Psoas muscle (tissue), 8 donors: ENCODE results near the gene GASK1A. TPM values are rescaled to one million over a fixed set of nuclear protein-coding genes. Genes with fewer than 3 reads are reported as not detected.

ENCODE experiments used
- ATAC-seq, 4 donors: fragments of 200-7000 bp; cut with Tn5 transposase; one replicate each; pipeline ENCODE4 v1.9.1; 2020; ENCODE audit warnings: moderate library complexity in 3 of 4, mild to moderate bottlenecking in 2 of 4
- DNase-seq, 2 donors: peaks; one replicate each; pipeline ENCODE4 v3.0.0-alpha.2; 2020
- H3K27ac ChIP-seq: fragments of 200-600 bp; one replicate; pipeline ENCODE4 v1.8.0; 2022
- H3K27me3 ChIP-seq, 3 donors: fragments of 200-600 bp in 1 of 3; one replicate each; pipeline versions ENCODE4 v1.6.1 to v1.8.0; 2013 to 2022; ENCODE audit warnings: low read length in 2 of 3, mild to moderate bottlenecking in 2 of 3, moderate library complexity in 1 of 3; ENCODE audit not compliant: insufficient read depth in 3 of 3
- H3K36me3 ChIP-seq, 2 donors: fragments of 200-600 bp in 1 of 2; one replicate each; pipeline versions ENCODE4 v1.6.1 to v1.8.0; 2013 to 2022; ENCODE audit warnings: low read depth in 1 of 2, mild to moderate bottlenecking in 1 of 2, moderate library complexity in 1 of 2; ENCODE audit not compliant: insufficient read depth in 1 of 2
- H3K4me1 ChIP-seq: fragments of 200-600 bp; one replicate; pipeline ENCODE4 v1.8.0; 2022
- H3K4me3 ChIP-seq: fragments of 200-600 bp; one replicate; pipeline ENCODE4 v1.8.0; 2022; ENCODE audit warnings: mild to moderate bottlenecking
- H3K9me3 ChIP-seq: fragments of 200-600 bp; one replicate; pipeline ENCODE4 v1.8.0; 2022
- CTCF ChIP-seq: fragments of 200-600 bp; IDR thresholded peaks from one replicate; pipeline ENCODE4 v1.8.0; 2022; ENCODE audit warnings: antibody characterized with exemption
- WGBS, 3 donors: extraction: QIAGEN DNeasy Blood & Tissue Kit; methylation state at CpG; one replicate each; pipeline versions ENCODE4 v1.1.6 to v1.1.7; 2013; 5-methylcytosine and 5-hydroxymethylcytosine counted together
- intact Hi-C, 2 donors: fragments of 100-400 bp; cut with DNase I; formaldehyde crosslinking; loops; one replicate each; pipeline versions ENCODE4 v1.11.0 to v1.14.2; 2022
- polyA plus RNA-seq, 3 donors: library from polyadenylated mRNA; stranded (reverse); fragments of 200-250 nt; gene quantifications; one replicate each; pipeline ENCODE4 v1.2.3, GENCODE V29; 2013
- total RNA-seq, 4 donors: library from RNA; stranded (reverse); fragmentation: NEBNext Ultra II Directional in 2 of 4; extraction: Animal tissue kit (Norgen Biotek cat#: 25700) in 2 of 4; gene quantifications; one replicate each; pipeline versions ENCODE4 v1.2.1 to v1.2.4, GENCODE V29; 2021 to 2023
- donor health status: healthy with polysubstance abuse.
- donor health status: DM: no; HTN: no; CAD: no; lungs with moderate emphysema.
- donor health status: Bipolar disorder and iron deficiency.
- donor health status: healthy.
- donor health status: DM: yes; HTN: yes; CAD: no.
- donor health status: DM: no; HTN: no; CAD: no.
- donor health status: DM: no; HTN: no; CAD: no.
- donor health status: DM: yes; HTN: yes; CAD: no.

Gene GASK1A
- total and polyA plus RNA-seq, 7 donors, result 0.40 to 3.7 (median 1.5) TPM

- Histone ChIP-seq H3K4me3 (no peak overlapping the region), H3K4me1 (no peaks in the 10 kb centered on the region)
- DNase-seq, result no peak
Measured at GRCh38 chr3:43010638-43011037, 31.5 kb downstream of the GASK1A start.

GRCh38 chr3:43011638-43012037, 32.5 kb downstream of the GASK1A start:
- intact Hi-C loops, result no loop called here
- H3K27me3 ChIP-seq, result no peaks in the 10 kb centered on the region
- TF ChIP-seq CTCF, result no peak
- H3K4me3 ChIP-seq, result no peak overlapping the region
- no peak for ATAC-seq
- H3K4me1 ChIP-seq, result no peaks in the 10 kb centered on the region
- no peaks in the 10 kb centered on the region for H3K36me3 ChIP-seq
- DNase-seq, result no peak
- H3K9me3 ChIP-seq, result no peaks in the 10 kb centered on the region
- WGBS, 3 donors, result 78 to 86% (median 81%) methylated on average over 3 of the region's 3 CpGs
- no peak overlapping the region for H3K27ac ChIP-seq

More at GRCh38 chr3:43010638-43011037, 31.5 kb downstream of the GASK1A start:
- Histone ChIP-seq H3K36me3 (no peaks in the 10 kb centered on the region), H3K27ac (no peak overlapping the region), H3K27me3 (no peaks in the 10 kb centered on the region), H3K9me3 (no peaks in the 10 kb centered on the region)
- no peak for ATAC-seq
- intact Hi-C loops, result no loop called here
- no peak for TF ChIP-seq CTCF

GRCh38 chr3:43012174-43012573, 33.1 kb downstream of the GASK1A start:
- Histone ChIP-seq H3K27me3 (no peaks in the 10 kb centered on the region), H3K27ac (no peak overlapping the region), H3K4me1 (no peaks in the 10 kb centered on the region), H3K9me3 (no peaks in the 10 kb centered on the region), H3K4me3 (no peak overlapping the region), H3K36me3 (no peaks in the 10 kb centered on the region)
- DNase-seq (no peak), ATAC-seq (no peak)
- TF ChIP-seq CTCF, result no peak
- intact Hi-C loops, result no loop called here

- Histone ChIP-seq H3K9me3 (no peaks in the 10 kb centered on the region), H3K27me3 (no peaks in the 10 kb centered on the region), H3K36me3 (no peaks in the 10 kb centered on the region), H3K4me3 (no peak overlapping the region), H3K27ac (no peak overlapping the region), H3K4me1 (no peaks in the 10 kb centered on the region)
- ATAC-seq, result no peak
- DNase-seq, result no peak
- WGBS, 3 donors, result 74 to 92% (median 90%) methylated on average over 2 of the region's 2 CpGs
- intact Hi-C loops, result no loop called here
- TF ChIP-seq CTCF, result no peak
Measured at GRCh38 chr3:43013256-43013655, 34.1 kb downstream of the GASK1A start.

GRCh38 chr3:43013743-43014155, 34.6 kb downstream of the GASK1A start:
- Histone ChIP-seq H3K4me3 (no peak overlapping the region), H3K27ac (no peak overlapping the region), H3K27me3 (no peaks in the 10 kb centered on the region), H3K36me3 (no peaks in the 10 kb centered on the region), H3K9me3 (no peaks in the 10 kb centered on the region), H3K4me1 (no peaks in the 10 kb centered on the region)
- intact Hi-C loops, result no loop called here
- 80 to 96% (median 84%) methylated on average over 2 of the region's 2 CpGs for WGBS, 3 donors
- DNase-seq, result no peak
- TF ChIP-seq CTCF, result no peak
- ATAC-seq, result no peak
